Mesendoderm (in vitro differentiated cells): ENCODE measurements around the gene MAN1A1.

Experiments
- DNase-seq: peaks from one replicate; pipeline ENCODE4 v3.0.0; 2013
- H2AK5ac ChIP-seq: 2 replicates; pipeline ENCODE4 v1.6.1; 2013; ENCODE audit warnings: low read length, inconsistent platforms
- H2BK120ac ChIP-seq: 2 replicates; pipeline ENCODE4 v1.6.1; 2013; ENCODE audit warnings: low read depth, mild to moderate bottlenecking, low read length, moderate library complexity, mixed read lengths
- H2BK15ac ChIP-seq: replicated peaks from 2 replicates; pipeline ENCODE4 v1.6.1; 2013; ENCODE audit warnings: low read depth, mild to moderate bottlenecking, moderate library complexity
- H2BK5ac ChIP-seq: 2 replicates; pipeline ENCODE4 v1.6.1; 2013; ENCODE audit warnings: low read length, inconsistent platforms
- H3K18ac ChIP-seq: 2 replicates; pipeline ENCODE4 v1.6.1; 2013; ENCODE audit warnings: mild to moderate bottlenecking, low read length, mixed read lengths
- H3K23ac ChIP-seq: one replicate; pipeline ENCODE4 v1.6.1; 2013; ENCODE audit warnings: low read length
- H3K27ac ChIP-seq: 2 replicates; pipeline ENCODE4 v1.5.1; 2013; ENCODE audit warnings: low read depth, mild to moderate bottlenecking, inconsistent platforms, low read length, moderate library complexity
- H3K27me3 ChIP-seq: 2 replicates; pipeline ENCODE4 v1.6.1; 2013; ENCODE audit warnings: low read length, control low read depth, mild to moderate bottlenecking, inconsistent platforms; ENCODE audit not compliant: insufficient read depth, poor library complexity
- H3K36me3 ChIP-seq: 2 replicates; pipeline ENCODE4 v1.6.1; 2013; ENCODE audit warnings: low read length, inconsistent platforms; ENCODE audit not compliant: control insufficient read depth, insufficient read depth
- H3K4ac ChIP-seq: one replicate; pipeline ENCODE4 v1.6.1; 2013; ENCODE audit warnings: low read depth, mild to moderate bottlenecking, low read length, moderate library complexity
- H3K4me1 ChIP-seq: 2 replicates; pipeline ENCODE4 v1.6.1; 2013; ENCODE audit warnings: low read depth, low read length, inconsistent platforms; ENCODE audit not compliant: control insufficient read depth
- H3K4me2 ChIP-seq: 2 replicates; pipeline ENCODE4 v1.6.1; 2013; ENCODE audit warnings: low read length
- H3K4me3 ChIP-seq: 2 replicates; pipeline ENCODE4 v1.5.1; 2013; ENCODE audit warnings: mild to moderate bottlenecking, low read length
- H3K56ac ChIP-seq: one replicate; pipeline ENCODE4 v1.6.1; 2013; ENCODE audit warnings: low read length
- H3K79me1 ChIP-seq: 2 replicates; pipeline ENCODE4 v1.6.1; 2013; ENCODE audit warnings: low read length, inconsistent platforms
- H3K79me2 ChIP-seq: 2 replicates; pipeline ENCODE4 v1.6.1; 2013; ENCODE audit warnings: mild to moderate bottlenecking, low read length; ENCODE audit not compliant: control insufficient read depth, insufficient read depth
- H3K9ac ChIP-seq: 2 replicates; pipeline ENCODE4 v1.6.1; 2013; ENCODE audit warnings: low read length, inconsistent platforms
- H4K5ac ChIP-seq: one replicate; pipeline ENCODE4 v1.6.1; 2013; ENCODE audit warnings: low read length
- H4K8ac ChIP-seq: one replicate; pipeline ENCODE4 v1.6.1; 2013; ENCODE audit warnings: low read depth, mild to moderate bottlenecking, control low read depth, low read length, moderate library complexity
- WGBS: extraction: QIAGEN DNeasy Blood & Tissue Kit; methylation state at CpG from one replicate; pipeline ENCODE4 v1.1.7; 2013; ENCODE audit warnings: low lambda C conversion rate, missing lambda C conversion rate; ENCODE audit not compliant: insufficient coverage; ENCODE audit errors: extremely low coverage; 5-methylcytosine and 5-hydroxymethylcytosine counted together

The MAN1A1 gene

DNA sequence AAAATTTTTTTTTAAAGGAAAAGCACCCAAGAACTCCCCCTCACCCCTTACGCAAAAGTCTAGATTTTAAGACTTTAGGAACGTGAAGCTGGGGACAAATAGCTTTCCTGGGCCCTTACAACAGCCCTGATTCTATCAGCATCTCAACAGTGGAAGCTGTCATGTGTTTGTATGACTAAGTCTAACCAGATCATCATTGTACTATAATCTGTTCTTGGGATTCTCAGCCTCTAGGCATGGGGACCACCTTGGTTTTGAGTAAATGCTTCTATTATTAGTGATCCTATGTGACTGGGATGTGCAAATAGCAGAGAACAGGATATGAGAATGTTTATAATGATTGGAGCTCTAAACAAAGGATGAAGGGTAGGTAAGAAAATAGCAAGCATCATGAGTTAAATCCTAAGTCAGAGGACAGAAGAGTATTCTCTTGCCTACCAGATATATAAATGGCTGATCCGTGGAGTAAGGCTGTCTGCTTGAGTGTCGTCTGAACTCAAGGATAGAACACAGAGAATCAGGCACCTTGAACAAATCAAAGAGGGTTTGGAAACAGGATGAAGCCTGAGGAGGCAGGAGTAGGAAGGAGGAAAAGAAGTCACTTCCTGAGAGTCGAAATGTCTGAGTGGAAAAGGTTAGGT lies 165.4 kb downstream of the MAN1A1 start:
- Histone ChIP-seq H3K36me3 (no peaks in the 10 kb centered on the region), H4K8ac (no peak overlapping the region), H2BK15ac (no peak overlapping the region), H4K5ac (no peak overlapping the region), H3K56ac (no peak overlapping the region), H2BK120ac (no peak overlapping the region), H3K79me1 (no peaks in the 10 kb centered on the region), H3K4ac (no peak overlapping the region), H3K27me3 (no peaks in the 10 kb centered on the region), H3K4me1 (peaks cover 3% of the 10 kb centered on the region), H3K9ac (no peak overlapping the region), H3K18ac (peak overlapping the region; percentile 64), H3K27ac (no peak overlapping the region), H3K23ac (no peak overlapping the region), H3K4me2 (no peak overlapping the region), H2BK5ac (no peak overlapping the region), H3K4me3 (no peak overlapping the region), H2AK5ac (no peak overlapping the region), H3K79me2 (no peaks in the 10 kb centered on the region)
- DNase-seq, result no peak
- no CpG with 5 or more reads among the region's 5 CpGs for WGBS

DNA sequence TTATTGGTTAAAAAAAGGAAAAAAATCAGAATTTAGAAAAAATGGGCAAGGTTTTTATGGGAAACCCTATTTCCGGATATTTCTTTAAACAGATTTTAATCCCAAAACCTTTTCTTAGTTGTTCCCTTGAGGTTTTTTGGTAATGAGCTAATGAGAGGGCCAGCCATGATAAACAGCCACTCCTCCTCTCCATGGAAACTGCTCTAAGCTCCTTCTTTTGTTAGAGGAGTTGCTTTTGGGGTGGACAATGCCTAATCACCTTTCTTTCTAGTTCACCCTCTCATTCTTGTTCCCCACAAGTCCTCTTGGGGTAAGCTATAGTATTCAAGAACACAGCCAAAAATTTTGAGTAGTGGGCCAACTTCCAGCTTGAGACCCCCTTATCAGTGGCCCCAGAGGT lies 166.1 kb downstream of the MAN1A1 start:
- H3K9ac ChIP-seq, result no peak overlapping the region
- DNase-seq, result no peak
- H2BK15ac ChIP-seq, result no peak overlapping the region
- H3K4me2 ChIP-seq, result no peak overlapping the region
- H4K5ac ChIP-seq, result no peak overlapping the region
- no peak overlapping the region for H2BK5ac ChIP-seq
- H3K4me3 ChIP-seq, result no peak overlapping the region
- no peaks in the 10 kb centered on the region for H3K36me3 ChIP-seq
- H3K23ac ChIP-seq, result no peak overlapping the region
- H2AK5ac ChIP-seq, result no peak overlapping the region
- peak overlapping the region; percentile 51 for H3K18ac ChIP-seq
- WGBS, result no CpG with 5 or more reads among the region's 1 CpG
- no peaks in the 10 kb centered on the region for H3K27me3 ChIP-seq
- H3K27ac ChIP-seq, result no peak overlapping the region
- no peaks in the 10 kb centered on the region for H3K79me2 ChIP-seq
- H3K4me1 ChIP-seq, result peaks cover 3% of the 10 kb centered on the region
- no peaks in the 10 kb centered on the region for H3K79me1 ChIP-seq
- no peak overlapping the region for H4K8ac ChIP-seq
- no peak overlapping the region for H3K56ac ChIP-seq
- no peak overlapping the region for H2BK120ac ChIP-seq
- no peak overlapping the region for H3K4ac ChIP-seq

DNA sequence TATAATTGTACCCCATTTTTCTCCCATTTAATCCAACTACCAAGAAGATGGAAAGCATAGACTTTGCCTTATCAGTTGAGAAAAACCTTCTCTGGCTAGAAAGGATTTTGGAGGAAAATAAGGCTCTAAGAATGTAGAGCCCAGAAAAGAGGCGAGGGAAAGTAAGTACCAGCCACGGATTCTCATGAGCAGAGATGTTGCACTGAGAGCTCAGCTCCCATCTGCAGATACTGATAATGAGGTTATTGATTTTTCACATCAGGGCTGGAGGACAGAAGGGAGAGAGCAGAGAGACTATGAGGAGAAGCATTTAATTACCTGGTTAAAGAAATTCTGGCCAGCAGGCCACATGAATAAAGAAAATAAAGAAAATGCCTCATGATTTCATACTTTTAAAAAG lies 166.7 kb downstream of the MAN1A1 start:
- Histone ChIP-seq H3K36me3 (no peaks in the 10 kb centered on the region), H2BK15ac (no peak overlapping the region), H3K23ac (no peak overlapping the region), H3K4me3 (no peak overlapping the region), H3K27ac (no peak overlapping the region), H3K79me2 (no peaks in the 10 kb centered on the region), H3K4me1 (peaks cover 3% of the 10 kb centered on the region), H3K56ac (no peak overlapping the region), H3K18ac (no peak overlapping the region), H3K4ac (no peak overlapping the region), H3K79me1 (no peaks in the 10 kb centered on the region), H2AK5ac (no peak overlapping the region), H3K4me2 (no peak overlapping the region), H3K27me3 (no peaks in the 10 kb centered on the region), H4K8ac (no peak overlapping the region), H3K9ac (no peak overlapping the region), H2BK5ac (no peak overlapping the region), H2BK120ac (no peak overlapping the region), H4K5ac (no peak overlapping the region)
- WGBS, result no CpG with 5 or more reads among the region's 2 CpGs
- no peak for DNase-seq

DNA sequence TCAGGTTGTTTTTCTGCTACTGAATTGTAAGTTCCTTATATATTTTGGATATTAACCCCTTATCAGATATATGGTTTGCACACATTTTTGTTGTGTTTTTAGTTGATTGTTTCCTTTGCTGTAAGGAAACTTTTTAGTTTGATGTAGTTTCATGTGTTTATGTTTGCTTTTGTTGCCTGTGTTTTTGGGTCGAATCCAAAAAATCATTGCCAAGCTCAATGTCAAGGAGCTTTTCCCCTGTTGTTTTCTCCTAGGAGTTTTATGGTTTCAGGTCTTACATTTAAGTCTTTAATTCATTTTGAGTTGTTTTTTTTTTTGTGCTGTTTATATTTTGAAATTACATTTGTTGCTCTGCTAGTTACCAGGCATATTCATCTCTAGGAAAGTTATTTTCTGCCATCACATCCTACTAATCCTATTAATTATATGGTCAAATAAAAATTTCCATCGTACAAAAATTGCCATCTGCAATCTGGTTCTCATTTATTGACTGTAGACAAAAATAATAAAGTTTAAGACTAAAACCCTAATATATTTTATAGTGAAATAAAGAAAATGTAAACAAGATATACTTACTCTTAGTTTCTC lies 167.3 kb downstream of the MAN1A1 start:
- H3K27ac ChIP-seq, result no peak overlapping the region
- H3K23ac ChIP-seq, result no peak overlapping the region
- H2BK5ac ChIP-seq, result no peak overlapping the region
- no peaks in the 10 kb centered on the region for H3K79me2 ChIP-seq
- H3K36me3 ChIP-seq, result no peaks in the 10 kb centered on the region
- H3K4me2 ChIP-seq, result no peak overlapping the region
- H4K8ac ChIP-seq, result no peak overlapping the region
- no peak overlapping the region for H3K4me3 ChIP-seq
- no peak overlapping the region for H2BK120ac ChIP-seq
- H3K18ac ChIP-seq, result no peak overlapping the region
- no peak for DNase-seq
- no peak overlapping the region for H3K9ac ChIP-seq
- H3K4me1 ChIP-seq, result peaks cover 3% of the 10 kb centered on the region
- no peak overlapping the region for H3K56ac ChIP-seq
- no peaks in the 10 kb centered on the region for H3K27me3 ChIP-seq
- H3K79me1 ChIP-seq, result no peaks in the 10 kb centered on the region
- no peak overlapping the region for H4K5ac ChIP-seq
- no peak overlapping the region for H2BK15ac ChIP-seq
- no peak overlapping the region for H2AK5ac ChIP-seq
- H3K4ac ChIP-seq, result no peak overlapping the region
- WGBS, result 100% methylated on average over 1 of the region's 2 CpGs

DNA sequence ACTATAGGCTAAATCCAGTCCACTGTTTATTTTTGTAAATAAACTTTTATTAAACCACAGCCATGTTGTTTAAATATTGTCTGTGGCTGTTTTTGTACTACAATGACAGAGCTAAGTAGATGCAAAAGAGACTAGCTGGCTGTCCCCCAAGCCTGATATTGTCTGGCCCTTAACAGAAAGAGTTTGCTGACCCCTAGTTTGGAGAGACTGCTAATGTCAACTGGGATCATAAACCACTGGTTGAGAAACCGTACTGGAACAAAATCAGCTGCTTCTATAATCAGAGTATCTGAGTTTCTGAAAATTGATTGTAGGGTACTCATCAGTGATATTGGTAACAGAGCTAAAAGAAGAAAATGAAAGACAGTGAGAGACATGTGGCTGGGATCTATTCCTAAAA lies 168.5 kb downstream of the MAN1A1 start:
- Histone ChIP-seq H3K9ac (no peak overlapping the region), H3K23ac (no peak overlapping the region), H3K56ac (no peak overlapping the region), H3K36me3 (no peaks in the 10 kb centered on the region), H3K27ac (no peak overlapping the region), H3K79me2 (no peaks in the 10 kb centered on the region), H3K79me1 (no peaks in the 10 kb centered on the region), H3K27me3 (no peaks in the 10 kb centered on the region), H3K4me2 (no peak overlapping the region), H3K4me3 (no peak overlapping the region), H4K8ac (no peak overlapping the region), H4K5ac (no peak overlapping the region), H2BK15ac (no peak overlapping the region), H3K18ac (no peak overlapping the region), H2AK5ac (no peak overlapping the region), H3K4ac (no peak overlapping the region), H2BK120ac (no peak overlapping the region), H2BK5ac (no peak overlapping the region), H3K4me1 (no peaks in the 10 kb centered on the region)
- no peak for DNase-seq
- WGBS, result no CpG with 5 or more reads among the region's 1 CpG

DNA sequence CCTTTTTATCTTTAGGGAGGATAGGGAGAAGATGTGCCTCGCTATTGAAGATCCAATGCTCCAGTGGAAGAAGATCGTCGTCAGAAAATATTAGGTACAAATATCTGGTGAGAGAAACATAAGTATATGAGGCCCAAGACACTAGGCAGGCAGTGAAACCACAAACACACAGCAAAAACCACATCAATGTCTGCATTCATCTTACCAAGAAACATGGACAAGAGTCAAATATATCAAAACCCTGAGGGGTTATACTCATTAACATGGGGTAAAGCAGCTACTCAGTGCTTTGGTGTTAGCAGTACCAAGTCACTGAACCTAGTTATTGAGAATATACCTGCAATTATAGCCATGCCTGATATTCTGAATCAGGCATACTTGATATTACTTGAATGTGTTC lies 169.7 kb downstream of the MAN1A1 start:
- Histone ChIP-seq H3K56ac (no peak overlapping the region), H3K79me2 (no peaks in the 10 kb centered on the region), H2BK5ac (no peak overlapping the region), H3K79me1 (no peaks in the 10 kb centered on the region), H3K27ac (no peak overlapping the region), H3K4me2 (no peak overlapping the region), H2AK5ac (no peak overlapping the region), H4K5ac (no peak overlapping the region), H3K23ac (no peak overlapping the region), H3K27me3 (no peaks in the 10 kb centered on the region), H3K18ac (no peak overlapping the region), H3K36me3 (no peaks in the 10 kb centered on the region), H2BK15ac (no peak overlapping the region), H3K4me1 (no peaks in the 10 kb centered on the region), H2BK120ac (no peak overlapping the region), H4K8ac (no peak overlapping the region), H3K4ac (no peak overlapping the region), H3K4me3 (no peak overlapping the region), H3K9ac (no peak overlapping the region)
- DNase-seq, result no peak
- WGBS, result no CpG with 5 or more reads among the region's 3 CpGs
